Myometrial cell (primary cell): ENCODE measurements around the gene KRTCAP3. TPM values are rescaled to one million over a fixed set of nuclear protein-coding genes. Genes with fewer than 3 reads are reported as not detected.

Source experiments
- total RNA-seq: library from RNA; depleted of rRNA; stranded (reverse); fragments of >200 nt; gene quantifications from 2 replicates; pipeline ENCODE4 v1.2.3, GENCODE V29; 2015

Gene KRTCAP3
- total RNA-seq = not detected in 2 replicates

GRCh38 chr2:27441958-27442919 is at the start of gene KRTCAP3:
KRTCAP3 (plus strand) TSS chr2:27442381; CDS start chr2:27442413, 32 bp downstream.

GRCh38 chr2:27409321-27410073 is 32.7 kb upstream of the KRTCAP3 start, which contains the start of gene PPM1G:
PPM1G (minus strand) TSS chr2:27409591; CDS start chr2:27409422, 169 bp downstream.

GRCh38 chr2:27428213-27428977 is 13.8 kb upstream of the KRTCAP3 start, which contains the start of gene NRBP1:
NRBP1 (plus strand) TSS chr2:27428631; CDS start chr2:27433274, 4,643 bp downstream.

GRCh38 chr2:27489498-27490397 is 47.6 kb downstream of the KRTCAP3 start, which contains the start of gene IFT172:
IFT172 (minus strand) TSS chr2:27489743; CDS start chr2:27489653, 90 bp downstream.

Other genes with a start within 250 kb of the KRTCAP3 start
- gene ATRAID, start 230.3 kb upstream of the KRTCAP3 start, total RNA-seq = 246 and 294 TPM in 2 replicates
- 21.0 and 24.8 TPM in 2 replicates for gene SLC5A6, start 230.1 kb upstream of the KRTCAP3 start, total RNA-seq
- 41.5 and 65.4 TPM in 2 replicates for gene CAD, start 225.0 kb upstream of the KRTCAP3 start, total RNA-seq
- not detected in 2 replicates for gene SLC30A3, start 179.3 kb upstream of the KRTCAP3 start, total RNA-seq
- not detected in 2 replicates for gene DNAJC5G, start 166.9 kb upstream of the KRTCAP3 start, total RNA-seq
- gene TRIM54, start 160.0 kb upstream of the KRTCAP3 start, total RNA-seq = under 0.01 TPM in 1 of 2 replicates, not detected in the other
- not detected in 2 replicates for gene UCN, start 133.9 kb upstream of the KRTCAP3 start, total RNA-seq
- 134 TPM in 2 replicates for gene MPV17, start 119.3 kb upstream of the KRTCAP3 start, total RNA-seq
- gene GTF3C2, start 85.6 kb upstream of the KRTCAP3 start, total RNA-seq = 50.5 and 53.7 TPM in 2 replicates
- gene EIF2B4, start 72.0 kb upstream of the KRTCAP3 start, total RNA-seq = 39.9 and 53.0 TPM in 2 replicates
- 194 and 201 TPM in 2 replicates for gene SNX17, start 71.8 kb upstream of the KRTCAP3 start, total RNA-seq
- 5.1 and 6.6 TPM in 2 replicates for gene ZNF513, start 61.6 kb upstream of the KRTCAP3 start, total RNA-seq
- gene PPM1G, start 32.8 kb upstream of the KRTCAP3 start, total RNA-seq = 100 and 113 TPM in 2 replicates
- 96.9 and 112 TPM in 2 replicates for gene NRBP1, start 13.8 kb upstream of the KRTCAP3 start, total RNA-seq
- 17.6 and 19.5 TPM in 2 replicates for gene IFT172, start 47.4 kb downstream of the KRTCAP3 start, total RNA-seq
- 28.5 and 31.9 TPM in 2 replicates for gene FNDC4, start 52.8 kb downstream of the KRTCAP3 start, total RNA-seq
- not detected in 2 replicates for gene GCKR, start 54.5 kb downstream of the KRTCAP3 start, total RNA-seq
- 17.3 and 43.6 TPM in 2 replicates for gene ZNF512, start 140.7 kb downstream of the KRTCAP3 start, total RNA-seq
- 1.2 and 2.7 TPM in 2 replicates for gene CCDC121, start 186.6 kb downstream of the KRTCAP3 start, total RNA-seq
- 43.2 and 49.1 TPM in 2 replicates for gene GPN1, start 186.7 kb downstream of the KRTCAP3 start, total RNA-seq
- 21.1 and 23.6 TPM in 2 replicates for gene SUPT7L, start 221.2 kb downstream of the KRTCAP3 start, total RNA-seq
- gene SLC4A1AP, start 221.5 kb downstream of the KRTCAP3 start, total RNA-seq = 23.4 and 26.5 TPM in 2 replicates